ENCODE results near the gene SOX1. TPM values are rescaled to one million over a fixed set of nuclear protein-coding genes. Genes with fewer than 3 reads are reported as not detected.

The SOX1 gene
- total and polyA plus RNA-seq, 2 donors (not counting 3 experiments of a cell fraction or from before 2014, with no cell fraction given), result not detected

DNA sequence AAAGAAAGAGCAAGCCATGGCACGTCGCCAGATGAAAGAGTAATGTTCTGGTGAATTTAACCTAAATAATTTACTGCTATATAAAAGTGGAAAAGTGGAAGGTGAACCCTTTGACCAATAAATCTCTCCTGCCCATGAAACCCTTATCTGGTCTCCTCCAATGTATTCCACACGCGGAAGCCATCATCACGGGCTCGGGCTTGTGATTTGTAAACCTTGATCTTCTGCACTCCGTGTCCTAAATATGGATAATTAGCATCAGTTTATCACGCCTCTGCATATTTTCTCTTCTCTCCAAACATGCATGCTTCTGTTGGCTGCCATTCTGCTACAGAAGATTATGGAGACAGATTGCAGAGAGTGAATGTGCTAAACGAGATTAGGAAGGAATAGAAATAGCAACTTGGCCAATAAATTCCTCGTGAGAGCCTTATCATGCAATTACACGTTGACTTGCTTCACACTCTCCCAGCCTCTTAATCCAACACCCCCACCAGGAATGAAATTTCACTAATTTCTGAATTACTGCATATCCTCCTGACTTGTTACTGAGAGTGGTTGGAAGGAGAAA is 34.5 kb downstream of the SOX1 start:
- dilution Hi-C loops (cut with MboI; ENCODE audit: extremely low pct_ligation_motif_present, low sequenced_read_pairs), result no loop called here
- CTCF ChIA-PET, result no interaction called here
- no TSS peak for BruUV-seq (replicated peaks)

More for the DNA sequence above, 34.5 kb downstream of the SOX1 start:
- POLR2A ChIA-PET, result no interaction called here
- H3K9ac ChIP-seq (replicated peaks; ENCODE audit: extremely low read depth, insufficient read depth, low read length), result no peak overlapping the region
- no peak overlapping the region for H3K4me3 ChIP-seq (replicated peaks in 1 of 3; ENCODE audit: insufficient read depth in 1 of 3, low read depth in 1 of 3, low read length in 3 of 3)
- intact Hi-C loops (cut with micrococcal nuclease), result no loop called here
- H2AFZ ChIP-seq (ENCODE audit: low read depth, low read length), result no peak overlapping the region
- no peaks in the 10 kb centered on the region for H4K20me1 ChIP-seq (replicated peaks; ENCODE audit: control insufficient read depth, extremely low read depth, insufficient read depth, low read length)
- TF ChIP-seq EZH2 (IDR thresholded peaks at IDR 0.05; ENCODE audit: borderline replicate concordance, low read depth, low read length, severe bottlenecking), result no peak
- TF ChIP-seq, protein P1, sequence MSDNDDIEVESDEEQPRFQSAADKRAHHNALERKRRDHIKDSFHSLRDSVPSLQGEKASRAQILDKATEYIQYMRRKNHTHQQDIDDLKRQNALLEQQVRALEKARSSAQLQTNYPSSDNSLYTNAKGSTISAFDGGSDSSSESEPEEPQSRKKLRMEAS (IDR thresholded peaks at IDR 0.05; ENCODE audit: insufficient read depth, insufficient read length), result no peak
- no peak for TF ChIP-seq POLR2A (IDR thresholded peaks at IDR 0.05; ENCODE audit: low read depth, low read length)
- no peak for TF ChIP-seq CTCF (IDR thresholded peaks at IDR 0.05; ENCODE audit: extremely low read depth in 1 of 2, insufficient read depth in 1 of 2, low read depth in 1 of 2, low read length in 2 of 2)
- TF ChIP-seq JUN (IDR thresholded peaks at IDR 0.05; ENCODE audit: borderline replicate concordance, insufficient read depth, insufficient read length, low read depth), result no peak
- no peak for TF ChIP-seq FOS (IDR thresholded peaks at IDR 0.05; ENCODE audit: borderline replicate concordance, insufficient read depth, low read length)
- no peak for TF ChIP-seq MYC (IDR thresholded peaks at IDR 0.05; ENCODE audit: low read depth, low read length)
- no peak for TF ChIP-seq GATA2 (IDR thresholded peaks at IDR 0.05; ENCODE audit: insufficient read depth, insufficient read length, low read depth, low read length)
- no peak for TF ChIP-seq POLR2AphosphoS5 (IDR thresholded peaks at IDR 0.05; ENCODE audit: insufficient read depth, low read depth, low read length)
- no peak overlapping the region for H3K27ac ChIP-seq (ENCODE audit: insufficient read depth, low read depth, low read length)
- no peaks in the 10 kb centered on the region for H3K9me1 ChIP-seq (replicated peaks; ENCODE audit: control insufficient read depth, extremely low read depth, insufficient read depth, low read length)
- H3K27me3 ChIP-seq (ENCODE audit: control insufficient read depth in 2 of 2, insufficient read depth in 2 of 2, low read length in 2 of 2), result peaks cover 14 to 18% of the 10 kb centered on the region in 2 experiments
- no peak overlapping the region for H3K4me2 ChIP-seq (ENCODE audit: insufficient read depth, low read length)
- no peak for FAIRE-seq
- H3K36me3 ChIP-seq (ENCODE audit: control insufficient read depth in 2 of 2, extremely low read depth in 1 of 2, insufficient read depth in 2 of 2, low read length in 2 of 2), result no peaks in the 10 kb centered on the region
- DNase-seq (ENCODE audit: low read depth, low spot score), result no peak
- H3K4me1 ChIP-seq (ENCODE audit: control insufficient read depth, extremely low read depth, insufficient read depth, low read length), result no peaks in the 10 kb centered on the region
- H3K9me3 ChIP-seq (replicated peaks; ENCODE audit: control insufficient read depth, insufficient read depth, low read length), result no peaks in the 10 kb centered on the region
- H3K79me2 ChIP-seq (ENCODE audit: control insufficient read depth, insufficient read depth, low read length), result no peaks in the 10 kb centered on the region
